GM12872 (cell line): Measurements from ENCODE around the gene TTBK1.

Source experiments
- TF ChIP-seq, protein P1 (sequence below): IDR thresholded peaks from 3 replicates; pipeline ENCODE4 v1.5.1; 2011; ENCODE audit warnings: low read depth, mild to moderate bottlenecking, low read length, moderate library complexity; ENCODE audit not compliant: insufficient read depth

TTBK1 gene

DNA sequence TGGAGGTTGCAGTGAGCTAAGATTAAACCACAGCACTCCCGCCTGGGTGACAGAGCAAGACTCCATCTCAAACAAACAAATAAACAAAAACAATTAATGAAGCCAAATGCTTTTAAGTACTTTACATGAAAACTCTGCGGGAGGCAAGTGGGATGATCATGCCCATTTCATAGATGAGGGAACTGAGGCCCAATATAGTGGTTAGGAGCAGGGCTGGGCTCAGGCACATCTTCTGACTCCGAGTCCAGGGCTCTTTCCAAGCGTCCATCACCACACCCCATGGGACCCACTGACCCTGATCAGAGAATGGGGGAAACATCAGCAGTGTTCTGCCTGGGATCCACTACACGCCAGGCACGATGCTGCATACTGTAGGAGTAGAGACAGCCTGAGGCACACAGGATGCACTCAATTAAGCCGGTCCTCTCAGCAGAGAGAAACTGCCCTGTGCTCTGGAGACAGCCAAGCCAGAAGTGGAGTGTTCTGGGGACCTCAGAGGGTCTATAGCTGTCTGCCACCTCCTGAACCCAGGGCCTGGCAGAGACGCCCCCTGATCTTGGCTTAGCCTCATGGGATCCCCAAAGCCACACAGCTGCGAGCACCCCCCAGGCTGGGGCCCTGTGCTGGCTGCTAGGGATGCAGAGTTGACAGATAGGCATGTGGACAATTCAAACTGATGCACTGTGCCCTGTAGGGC, 13.5 kb downstream of the TTBK1 start:
- TF ChIP-seq, protein P1, sequence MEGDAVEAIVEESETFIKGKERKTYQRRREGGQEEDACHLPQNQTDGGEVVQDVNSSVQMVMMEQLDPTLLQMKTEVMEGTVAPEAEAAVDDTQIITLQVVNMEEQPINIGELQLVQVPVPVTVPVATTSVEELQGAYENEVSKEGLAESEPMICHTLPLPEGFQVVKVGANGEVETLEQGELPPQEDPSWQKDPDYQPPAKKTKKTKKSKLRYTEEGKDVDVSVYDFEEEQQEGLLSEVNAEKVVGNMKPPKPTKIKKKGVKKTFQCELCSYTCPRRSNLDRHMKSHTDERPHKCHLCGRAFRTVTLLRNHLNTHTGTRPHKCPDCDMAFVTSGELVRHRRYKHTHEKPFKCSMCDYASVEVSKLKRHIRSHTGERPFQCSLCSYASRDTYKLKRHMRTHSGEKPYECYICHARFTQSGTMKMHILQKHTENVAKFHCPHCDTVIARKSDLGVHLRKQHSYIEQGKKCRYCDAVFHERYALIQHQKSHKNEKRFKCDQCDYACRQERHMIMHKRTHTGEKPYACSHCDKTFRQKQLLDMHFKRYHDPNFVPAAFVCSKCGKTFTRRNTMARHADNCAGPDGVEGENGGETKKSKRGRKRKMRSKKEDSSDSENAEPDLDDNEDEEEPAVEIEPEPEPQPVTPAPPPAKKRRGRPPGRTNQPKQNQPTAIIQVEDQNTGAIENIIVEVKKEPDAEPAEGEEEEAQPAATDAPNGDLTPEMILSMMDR: no peak

DNA sequence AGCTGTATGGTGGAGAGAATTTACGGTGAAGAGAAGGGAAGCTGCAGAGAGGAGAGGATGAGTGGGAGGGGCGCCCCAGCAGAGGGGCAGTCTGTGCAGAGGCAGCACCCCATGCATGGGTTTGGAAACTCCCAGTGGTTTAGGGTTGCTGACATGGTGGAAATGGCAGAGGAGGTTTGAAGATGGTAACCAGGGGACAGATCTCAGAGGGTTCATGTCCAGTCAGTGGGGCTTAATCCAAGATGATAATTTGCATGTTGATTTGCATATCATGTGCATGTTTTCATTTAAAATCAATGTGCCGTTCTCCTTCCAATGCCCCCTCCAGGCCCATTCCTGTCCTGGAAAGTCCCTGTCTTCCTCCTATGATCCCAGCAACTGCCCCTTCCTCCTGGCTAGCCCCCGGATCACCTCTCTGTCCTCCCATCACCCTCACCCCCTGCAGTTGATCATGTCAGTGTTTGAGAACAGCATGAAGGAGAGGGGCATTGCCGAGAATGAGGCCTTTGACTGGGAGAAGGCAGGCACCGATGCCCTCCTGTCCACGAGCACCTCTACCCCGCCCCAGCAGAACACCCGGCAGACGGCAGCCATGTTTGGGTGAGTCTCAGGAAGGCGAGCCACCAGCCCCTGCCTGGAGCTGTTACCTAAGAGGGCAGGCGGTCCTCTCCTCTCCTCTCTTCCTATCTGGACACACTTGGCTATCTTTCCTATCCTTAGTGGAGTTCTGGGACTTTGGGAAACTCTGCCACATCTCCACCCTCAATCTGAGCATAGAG, 14.3 kb downstream of the TTBK1 start:
- TF ChIP-seq, protein P1: no peak

DNA sequence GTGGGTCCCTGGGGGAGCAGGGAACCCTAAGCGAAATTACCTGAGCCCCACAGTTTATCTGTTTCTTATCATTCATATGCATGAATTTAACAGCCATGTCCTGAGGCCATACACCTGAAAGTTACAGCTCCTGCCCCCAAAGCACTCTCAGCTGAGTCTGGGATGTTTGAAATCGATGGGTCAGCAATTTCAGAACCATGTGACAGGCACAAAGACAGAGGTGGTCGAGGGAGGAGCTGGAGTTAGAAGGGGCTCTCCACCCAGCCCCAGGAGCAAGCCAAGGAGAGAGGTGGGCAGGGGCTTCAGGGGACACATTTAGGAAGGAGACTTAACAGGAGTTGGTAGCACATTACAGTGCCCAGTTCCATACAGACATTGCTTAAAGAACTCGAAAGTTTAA, 14.9 kb downstream of the TTBK1 start:
- TF ChIP-seq, protein P1: no peak

DNA sequence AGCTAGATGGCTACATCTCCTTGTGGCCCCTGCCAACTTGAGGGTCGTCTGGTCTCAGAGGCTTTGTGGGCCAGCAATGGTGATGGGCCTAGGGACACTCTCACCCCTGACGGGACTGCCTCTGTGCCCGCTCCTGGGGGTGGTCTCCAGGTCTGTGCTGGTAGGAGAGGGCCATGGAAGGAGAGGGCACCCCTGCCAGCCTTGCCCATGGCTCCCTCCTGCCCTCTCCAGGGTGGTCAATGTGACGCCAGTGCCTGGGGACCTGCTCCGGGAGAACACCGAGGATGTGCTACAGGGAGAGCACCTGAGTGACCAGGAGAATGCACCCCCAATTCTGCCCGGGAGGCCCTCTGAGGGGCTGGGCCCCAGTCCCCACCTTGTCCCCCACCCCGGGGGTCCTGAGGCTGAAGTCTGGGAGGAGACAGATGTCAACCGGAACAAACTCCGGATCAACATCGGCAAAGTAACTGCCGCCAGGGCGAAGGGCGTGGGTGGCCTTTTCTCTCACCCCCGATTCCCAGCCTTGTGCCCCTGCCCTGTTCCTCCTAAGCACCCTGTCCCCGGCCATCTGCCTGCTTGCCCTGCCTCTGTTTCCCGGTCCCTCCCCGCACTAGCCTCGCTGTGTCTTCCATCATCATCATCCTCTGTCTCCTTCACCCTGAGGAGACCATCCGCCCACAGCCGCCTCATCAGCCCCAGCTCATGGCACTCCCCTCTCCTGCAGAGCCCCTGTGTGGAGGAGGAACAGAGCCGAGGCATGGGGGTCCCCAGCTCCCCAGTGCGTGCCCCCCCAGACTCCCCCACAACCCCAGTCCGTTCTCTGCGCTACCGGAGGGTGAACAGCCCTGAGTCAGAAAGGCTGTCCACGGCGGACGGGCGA, 15.8 kb downstream of the TTBK1 start:
- TF ChIP-seq, protein P1: no peak

DNA sequence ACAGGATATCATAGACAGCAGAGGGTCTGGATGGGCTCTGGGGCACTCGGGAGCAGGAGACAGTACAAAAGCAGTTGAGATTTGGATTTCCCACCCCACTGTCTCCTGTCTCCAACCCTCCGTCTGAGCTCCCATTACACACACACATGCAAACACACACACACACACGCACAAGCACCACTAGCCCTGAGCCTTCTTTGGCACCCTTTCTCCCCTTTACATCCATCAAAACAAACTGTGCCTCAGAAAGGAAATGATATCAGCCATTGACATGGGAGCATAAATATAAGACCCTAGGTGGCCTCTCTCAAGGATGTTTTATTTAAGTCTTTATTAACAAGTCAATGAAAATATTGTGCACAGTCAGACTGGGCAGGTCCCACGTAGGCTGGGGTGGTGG, 17.5 kb downstream of the TTBK1 start:
- TF ChIP-seq, protein P1: no peak

DNA sequence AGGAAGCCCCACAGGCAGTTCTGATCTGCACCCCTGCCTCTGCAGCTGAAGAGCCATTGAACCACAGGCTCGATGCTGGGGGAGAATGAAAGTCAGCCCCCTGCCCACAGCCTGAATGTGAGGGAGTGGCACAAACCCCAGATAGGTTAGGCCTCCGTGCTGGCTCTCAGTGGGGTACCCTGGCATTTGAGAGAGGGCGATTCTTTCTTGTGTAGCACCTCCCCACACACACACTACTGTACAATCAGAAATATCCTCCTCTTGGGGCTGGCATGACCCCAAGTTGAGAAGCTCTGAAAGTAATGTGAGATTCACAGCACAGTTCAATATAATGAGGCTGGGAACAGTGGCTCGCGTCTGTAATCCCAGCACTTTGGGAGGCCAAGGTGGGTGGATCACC, 17.9 kb downstream of the TTBK1 start:
- TF ChIP-seq, protein P1: no peak

DNA sequence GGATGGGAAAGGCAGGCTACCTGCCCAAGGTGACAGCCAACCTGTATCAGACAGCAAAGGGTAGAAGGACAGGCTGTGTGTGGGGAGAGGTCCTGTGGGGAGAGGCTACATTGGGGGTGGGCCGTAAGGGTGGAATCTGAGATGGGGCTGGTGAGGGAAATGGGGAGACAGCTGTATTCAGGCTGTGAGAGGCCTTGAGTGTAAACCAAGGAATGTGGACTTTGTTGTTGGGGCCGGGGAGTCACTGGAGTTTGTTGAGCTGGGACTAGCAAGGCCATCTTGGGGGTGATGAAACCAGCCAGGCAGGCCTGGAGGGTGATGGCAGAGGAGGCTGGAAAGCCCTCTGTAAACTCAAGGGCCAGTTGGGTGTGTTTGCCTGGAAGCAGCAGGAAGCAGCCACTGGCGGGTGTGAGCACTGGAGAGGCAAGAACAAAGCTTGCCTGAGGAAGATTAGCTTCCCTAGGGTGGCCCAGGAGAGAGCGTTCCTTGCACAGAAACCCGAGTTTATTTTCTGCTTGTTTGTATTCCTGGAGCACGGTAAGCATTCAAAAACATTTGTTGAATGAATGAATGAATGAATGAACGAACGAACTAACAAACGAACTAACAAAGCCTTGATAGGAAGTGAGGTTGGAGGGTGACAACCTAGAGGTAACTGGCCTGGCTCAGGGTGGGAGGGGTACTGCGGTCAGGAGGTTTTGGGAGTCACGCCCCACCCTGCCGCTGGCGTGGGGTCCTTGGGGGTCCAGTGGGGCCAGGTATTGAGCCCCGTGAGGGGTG, 18.9 kb downstream of the TTBK1 start:
- TF ChIP-seq, protein P1: no peak
